Hepatic stellate cell (primary cell): ENCODE measurements around the gene ATP2B2.

Source experiments
- DNase-seq: peaks from one replicate; pipeline ENCODE4 v3.0.0; 2011; ENCODE audit warnings: low spot score

ATP2B2 gene

DNA sequence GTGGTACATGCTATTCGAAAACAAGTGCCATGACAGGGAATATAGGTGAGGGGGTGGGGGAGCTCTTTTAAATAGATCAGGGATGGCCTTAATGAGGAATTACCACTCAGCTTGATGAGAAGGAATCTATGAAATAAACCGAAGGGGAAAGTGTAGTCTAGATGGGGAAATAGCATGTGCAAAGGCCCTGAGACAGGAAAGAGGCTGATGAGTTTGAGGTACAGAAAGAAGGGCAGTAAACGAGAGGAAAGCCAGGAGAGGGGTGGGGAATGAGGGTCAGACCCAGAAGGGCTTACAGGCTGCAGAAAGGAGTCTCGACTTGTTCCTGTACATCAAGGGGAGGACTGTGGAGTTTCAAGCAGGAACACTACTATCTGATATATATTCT is 12.2 kb downstream of the ATP2B2 start:
- DNase-seq: no peak

DNA sequence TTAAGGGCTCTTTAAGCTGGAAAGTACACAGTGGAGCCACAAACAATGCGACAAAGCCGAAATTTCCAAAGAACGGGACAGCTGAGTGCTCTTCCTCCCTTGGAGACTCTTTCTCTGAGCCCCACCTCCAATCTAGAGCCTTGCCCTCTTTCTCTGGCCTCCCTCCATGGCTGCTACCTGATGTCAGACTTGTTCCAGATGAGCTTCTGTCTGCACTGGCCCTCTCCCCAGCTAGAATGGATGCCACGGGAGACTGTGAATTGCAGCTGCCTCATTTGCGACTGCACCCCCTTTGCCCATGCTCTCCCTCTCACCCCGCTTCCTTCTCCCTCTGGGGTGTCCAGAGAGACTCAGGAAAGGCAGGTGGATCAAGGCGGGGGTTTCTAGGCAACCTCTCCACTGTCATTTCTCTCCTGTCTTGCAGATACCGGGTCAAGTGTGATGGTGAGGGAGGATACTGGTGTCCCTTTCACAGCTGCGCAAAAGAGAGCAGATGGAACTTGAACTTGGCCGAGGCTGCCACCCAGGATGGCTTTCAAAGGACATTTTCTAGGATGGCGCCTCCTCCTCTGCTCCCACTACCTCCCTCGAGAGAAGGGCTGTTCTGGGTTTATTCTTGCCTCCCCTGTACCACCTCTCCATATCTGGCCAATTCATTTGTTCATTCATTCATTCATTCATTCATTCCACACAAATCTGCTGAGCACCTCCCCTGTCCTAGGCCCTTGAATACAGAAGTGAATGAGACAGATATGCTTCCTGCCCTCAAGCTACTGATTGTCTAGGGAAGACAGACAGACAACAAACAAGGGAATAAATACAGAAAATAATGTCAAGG is 12.8 kb downstream of the ATP2B2 start:
- DNase-seq: no peak

DNA sequence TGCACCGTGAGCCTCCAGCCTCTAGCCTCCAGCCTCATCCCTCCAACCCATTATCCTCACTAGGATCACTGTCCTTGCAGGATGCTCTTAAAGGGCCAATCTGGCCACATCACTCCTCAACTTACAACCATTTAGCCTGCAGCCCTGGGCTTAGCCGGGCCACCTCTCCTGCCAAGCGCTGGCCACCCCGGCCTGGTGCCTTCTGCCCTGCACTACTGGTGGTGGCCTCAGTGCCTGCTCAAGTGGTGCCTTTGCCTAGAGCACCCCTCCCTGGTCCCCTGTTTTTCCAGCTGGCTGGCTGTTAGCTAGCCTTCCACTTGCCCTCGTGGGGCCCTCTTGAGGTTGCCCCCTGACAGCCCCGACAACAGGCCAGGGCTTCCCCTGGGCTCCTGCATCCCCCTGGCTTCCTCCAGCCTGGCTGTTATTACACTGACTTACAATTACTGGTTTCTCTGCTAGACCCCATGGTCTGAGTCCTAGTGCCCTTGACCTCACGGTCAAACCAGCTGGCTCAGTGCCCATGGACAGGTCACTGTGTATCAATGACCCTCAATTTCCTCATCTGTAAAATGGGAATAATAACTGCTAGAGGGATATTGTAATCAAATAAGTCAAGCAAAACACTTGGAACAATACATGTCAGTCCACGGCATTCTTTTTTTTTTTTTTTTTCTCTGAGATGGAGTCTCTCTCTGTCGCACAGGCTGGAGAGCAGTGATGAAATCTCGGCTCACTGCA is 15.5 kb downstream of the ATP2B2 start:
- no peak for DNase-seq

DNA sequence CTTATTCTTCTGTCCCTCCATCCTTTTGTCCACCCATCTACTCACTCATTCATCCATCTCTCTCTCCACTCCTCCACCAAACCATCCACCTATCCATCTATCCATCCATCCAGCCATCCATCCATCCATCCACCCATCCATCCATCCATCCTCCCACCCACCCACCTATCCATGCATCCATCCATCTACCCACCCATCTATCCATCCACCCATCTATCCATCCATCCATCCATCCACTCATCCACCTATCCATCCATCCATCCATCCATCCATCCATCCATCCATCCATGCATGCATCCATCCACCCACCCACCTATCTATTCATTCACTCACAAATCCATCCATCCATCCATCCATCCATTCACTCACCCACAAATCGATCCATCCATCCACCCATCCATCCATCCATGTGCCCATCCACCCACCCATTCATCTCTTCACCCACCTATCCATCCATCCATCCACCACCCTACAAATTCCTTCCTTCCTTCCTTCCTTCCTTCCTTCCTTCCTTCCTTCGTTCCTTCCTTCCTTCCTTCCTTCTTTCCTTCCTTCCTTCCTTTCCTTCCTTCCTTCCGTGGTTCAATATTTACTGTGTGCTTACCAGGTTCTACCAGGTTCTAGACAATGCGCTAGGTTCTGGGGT is 17.3 kb downstream of the ATP2B2 start:
- DNase-seq: no peak

DNA sequence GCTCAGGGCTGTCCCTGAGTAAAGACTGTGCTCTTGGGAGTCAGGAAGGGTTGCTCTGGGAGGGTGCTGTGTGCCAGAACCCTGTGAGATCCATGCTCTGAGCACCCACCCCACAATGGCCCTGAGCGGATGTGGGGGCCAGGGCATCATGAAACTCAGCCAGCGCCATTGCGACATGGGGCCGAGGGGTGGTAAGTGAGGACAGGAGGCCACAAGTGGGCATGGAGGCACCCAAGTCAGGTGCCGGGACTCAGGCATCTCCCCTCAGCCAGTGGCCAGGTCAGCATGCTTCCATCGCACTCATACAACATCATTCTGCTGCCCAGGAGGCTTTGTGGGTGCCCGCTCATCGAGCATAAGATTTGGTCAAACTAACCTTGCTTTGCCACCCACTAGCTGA is 19.6 kb downstream of the ATP2B2 start:
- DNase-seq: no peak

DNA sequence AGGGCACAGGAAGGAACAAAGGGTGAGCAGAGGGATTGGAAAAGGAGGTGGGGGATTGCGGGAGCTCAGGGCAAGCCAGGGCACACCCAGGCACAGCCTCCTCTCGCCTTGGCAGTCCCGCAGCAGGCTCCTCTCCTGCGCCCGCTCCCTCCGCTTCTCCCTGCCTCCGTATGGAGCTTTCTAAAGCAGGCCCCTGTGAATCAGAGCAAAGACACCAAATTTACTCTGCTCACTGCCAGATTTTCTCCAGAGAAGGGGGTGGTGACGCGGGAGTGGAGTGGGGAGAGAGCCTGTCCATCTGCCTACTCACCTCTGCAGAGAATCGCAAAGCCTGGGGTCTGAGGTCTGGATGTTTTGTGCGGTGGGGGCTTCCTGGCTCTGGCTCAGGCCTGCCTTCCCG is 20.0 kb downstream of the ATP2B2 start:
- DNase-seq: no peak

DNA sequence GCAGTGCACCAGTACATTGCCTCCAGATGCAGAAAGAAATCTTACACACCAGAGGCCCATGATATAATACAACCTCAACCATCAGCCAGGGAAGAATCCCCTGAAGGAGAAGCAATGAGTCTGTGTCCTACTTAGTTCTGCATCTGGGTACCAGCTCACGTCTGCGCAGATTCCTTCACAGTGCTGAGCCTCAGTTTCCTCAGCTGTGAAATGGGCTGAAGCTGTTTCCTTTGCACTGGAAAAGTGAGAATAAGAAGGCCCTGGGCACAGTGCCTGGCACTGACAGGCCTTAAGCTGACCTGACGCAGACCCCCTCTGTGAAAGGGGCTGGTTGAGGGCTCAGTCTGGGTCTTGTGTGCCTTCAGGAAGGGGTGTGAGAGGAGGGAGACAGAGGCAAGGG is 20.7 kb downstream of the ATP2B2 start:
- no peak for DNase-seq

DNA sequence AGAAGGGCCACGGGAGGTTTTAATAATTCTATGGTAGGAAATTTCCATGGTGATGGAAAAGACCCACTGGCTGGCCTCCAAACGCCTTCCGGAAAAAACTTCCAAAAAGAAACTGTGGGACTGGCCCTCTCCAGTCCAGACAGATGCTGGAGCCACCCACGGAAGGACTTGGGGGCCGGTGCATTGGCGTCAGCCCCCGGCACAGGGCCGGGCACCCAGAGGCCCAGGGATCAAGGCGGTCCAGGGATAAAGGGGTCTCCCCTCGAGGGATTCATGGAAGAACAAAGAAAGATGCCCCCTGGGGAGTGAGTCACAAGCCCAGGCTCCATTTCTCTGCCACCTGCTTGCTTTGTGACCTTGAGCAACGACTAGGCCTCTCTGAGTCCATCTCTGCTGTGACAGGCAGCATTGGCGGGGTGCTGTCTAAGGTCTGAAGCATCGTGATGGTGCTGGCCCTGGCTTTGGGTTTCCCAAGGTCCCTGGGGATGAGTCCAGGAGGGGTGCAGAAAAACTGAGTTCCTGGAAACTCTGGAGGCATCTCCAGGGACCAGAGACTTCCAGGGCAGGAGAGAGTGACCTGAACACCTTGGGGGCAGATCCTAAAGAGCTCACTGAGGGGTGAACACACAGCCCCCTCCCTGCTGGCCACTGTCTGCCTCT is 21.6 kb downstream of the ATP2B2 start:
- DNase-seq: no peak

DNA sequence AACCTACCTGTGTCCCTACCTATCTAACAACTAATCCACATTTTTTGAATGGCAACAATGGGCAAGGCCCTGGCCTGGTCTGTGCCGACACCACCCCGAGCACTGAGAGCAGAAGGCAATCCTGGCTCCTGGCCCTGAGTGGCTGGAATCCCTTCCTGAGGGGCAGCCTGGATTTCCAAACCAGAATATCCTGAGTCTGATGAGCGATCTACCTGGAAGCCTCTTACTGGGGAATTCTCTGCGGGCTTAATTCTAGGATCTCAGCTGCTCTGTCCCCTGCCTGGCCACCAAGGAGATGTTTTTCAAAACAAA is 22.1 kb downstream of the ATP2B2 start:
- no peak for DNase-seq

DNA sequence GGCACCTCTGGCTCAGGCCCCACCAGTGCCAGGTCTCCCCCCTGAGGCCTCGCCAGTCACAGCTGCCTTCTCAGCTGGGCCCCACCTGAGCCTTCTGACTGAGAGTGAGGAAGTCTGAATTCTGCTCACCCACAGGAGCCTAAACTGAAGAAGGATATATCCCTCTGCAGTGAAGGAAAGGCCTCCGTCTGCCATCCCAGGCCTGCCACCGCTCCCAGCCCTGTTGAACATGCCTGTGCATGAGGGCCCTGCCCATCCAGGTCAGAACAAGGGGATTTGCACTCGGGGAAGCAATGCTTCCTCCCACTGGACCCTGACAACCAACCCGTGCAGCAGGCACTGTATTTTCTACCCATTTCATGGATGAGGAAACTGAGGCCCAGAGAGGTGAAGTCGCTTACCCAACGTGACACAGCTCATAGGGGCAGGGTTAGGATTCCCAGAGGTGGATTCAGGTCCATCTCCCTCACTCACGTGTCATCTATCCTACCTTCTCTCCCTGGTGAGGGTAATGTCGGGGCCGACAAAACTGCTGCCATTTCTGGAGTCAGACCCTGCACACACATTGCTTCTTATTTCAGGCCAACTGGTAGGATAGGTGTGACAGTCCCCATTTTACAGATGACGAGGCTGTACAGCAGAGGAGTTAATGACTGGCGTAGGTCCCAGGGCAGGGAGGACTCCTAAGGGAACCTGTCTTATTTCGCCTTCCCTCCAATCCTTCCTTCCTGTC is 22.6 kb downstream of the ATP2B2 start:
- DNase-seq: no peak

DNA sequence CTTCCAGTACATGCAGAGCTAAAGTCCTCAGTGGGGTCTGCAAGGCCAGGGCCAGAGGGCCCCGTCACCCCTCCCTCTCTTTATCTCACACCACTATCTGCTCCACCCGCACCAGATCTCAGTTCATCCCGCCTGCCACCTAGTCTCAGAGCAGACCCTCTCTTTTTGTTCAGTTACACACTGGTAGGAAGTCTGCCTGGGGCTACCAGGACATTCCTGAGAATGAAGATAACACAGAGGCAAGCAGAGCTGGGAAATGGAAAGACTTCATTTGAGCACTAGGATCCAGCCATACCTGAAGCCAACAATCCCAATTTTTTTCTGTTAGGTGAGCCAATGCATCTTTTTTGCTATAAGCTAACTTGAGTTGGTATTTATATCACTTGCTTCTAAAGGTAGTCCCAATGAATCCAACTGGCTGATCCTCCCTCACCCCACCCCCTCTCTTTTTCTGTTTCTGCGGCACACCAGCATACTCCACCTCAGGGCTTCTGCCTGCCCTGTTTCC is 24.5 kb downstream of the ATP2B2 start:
- DNase-seq: no peak

DNA sequence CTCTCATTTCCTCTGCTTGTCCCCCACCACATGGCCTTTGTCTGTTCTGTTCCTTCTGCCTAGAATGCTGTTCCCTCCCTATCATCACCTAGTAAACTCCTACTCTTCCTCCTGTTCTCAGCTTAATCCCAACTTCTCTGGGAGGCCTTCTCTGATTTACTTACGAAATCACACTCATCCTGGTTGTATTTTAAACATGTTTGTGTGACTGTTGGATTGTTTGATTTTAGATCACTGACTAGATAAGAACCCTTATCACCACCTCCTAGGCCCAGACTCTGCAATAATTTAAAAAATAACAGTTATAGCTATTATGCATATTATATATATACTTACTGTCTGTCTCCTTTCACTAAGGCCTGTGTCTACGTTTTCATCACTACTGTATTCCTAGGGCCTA is 26.1 kb downstream of the ATP2B2 start:
- no peak for DNase-seq

DNA sequence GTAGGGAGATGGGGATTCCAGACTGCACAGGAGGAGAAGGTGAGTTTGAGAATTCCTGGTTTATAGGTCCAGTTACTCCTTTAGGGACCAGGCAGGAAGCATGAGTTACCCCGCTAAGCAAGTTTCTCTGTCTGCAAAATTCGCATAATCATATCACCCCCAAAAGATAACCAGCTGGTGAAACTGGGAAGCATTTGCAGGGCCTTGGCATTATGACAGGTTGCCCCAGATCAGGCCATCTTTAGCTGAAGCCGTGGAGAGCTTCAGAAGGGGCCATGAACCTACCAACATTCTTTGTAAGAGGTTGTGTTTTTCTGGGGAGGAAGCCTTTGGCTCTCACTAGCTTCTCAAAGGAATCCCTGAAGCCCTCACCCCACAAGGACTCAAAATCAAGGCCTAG is 29.4 kb downstream of the ATP2B2 start:
- DNase-seq: no peak

DNA sequence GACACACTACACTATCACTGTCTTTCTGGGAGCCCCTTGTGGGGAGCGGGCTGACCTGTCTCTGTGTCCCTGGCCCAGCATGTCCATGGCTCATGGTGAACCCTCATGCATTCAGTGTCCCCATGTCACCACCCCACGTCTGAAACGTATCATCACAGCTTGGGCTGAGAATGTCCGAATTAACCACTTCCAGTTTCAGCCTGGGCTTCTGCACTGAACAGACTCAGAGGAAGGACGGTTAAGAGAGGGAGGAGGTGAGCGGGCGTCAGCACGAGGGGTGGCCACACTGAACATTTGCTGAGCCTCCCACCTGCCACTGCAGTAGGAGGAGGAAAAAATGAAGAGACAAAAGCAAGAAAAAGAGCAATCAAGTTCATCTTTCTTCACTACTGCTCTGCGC is 30.5 kb downstream of the ATP2B2 start:
- no peak for DNase-seq

DNA sequence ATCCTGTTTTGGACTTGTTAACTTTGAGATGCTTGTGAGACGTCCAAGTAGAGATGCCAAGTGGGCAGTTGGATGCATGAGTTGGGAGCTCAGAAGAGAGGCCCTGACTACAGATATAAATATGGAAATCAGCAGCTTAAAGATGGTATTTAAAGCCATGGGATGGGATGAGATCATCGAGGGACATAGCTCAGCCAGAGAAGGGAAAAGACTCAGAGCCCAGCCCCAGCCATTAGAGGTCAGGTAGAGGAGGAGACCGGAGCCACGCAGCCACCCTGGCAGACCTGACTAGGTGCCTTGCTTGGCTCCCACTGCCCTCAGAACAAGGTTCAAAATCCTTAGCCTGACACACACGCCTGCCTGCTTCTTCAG is 31.1 kb downstream of the ATP2B2 start:
- DNase-seq: no peak

DNA sequence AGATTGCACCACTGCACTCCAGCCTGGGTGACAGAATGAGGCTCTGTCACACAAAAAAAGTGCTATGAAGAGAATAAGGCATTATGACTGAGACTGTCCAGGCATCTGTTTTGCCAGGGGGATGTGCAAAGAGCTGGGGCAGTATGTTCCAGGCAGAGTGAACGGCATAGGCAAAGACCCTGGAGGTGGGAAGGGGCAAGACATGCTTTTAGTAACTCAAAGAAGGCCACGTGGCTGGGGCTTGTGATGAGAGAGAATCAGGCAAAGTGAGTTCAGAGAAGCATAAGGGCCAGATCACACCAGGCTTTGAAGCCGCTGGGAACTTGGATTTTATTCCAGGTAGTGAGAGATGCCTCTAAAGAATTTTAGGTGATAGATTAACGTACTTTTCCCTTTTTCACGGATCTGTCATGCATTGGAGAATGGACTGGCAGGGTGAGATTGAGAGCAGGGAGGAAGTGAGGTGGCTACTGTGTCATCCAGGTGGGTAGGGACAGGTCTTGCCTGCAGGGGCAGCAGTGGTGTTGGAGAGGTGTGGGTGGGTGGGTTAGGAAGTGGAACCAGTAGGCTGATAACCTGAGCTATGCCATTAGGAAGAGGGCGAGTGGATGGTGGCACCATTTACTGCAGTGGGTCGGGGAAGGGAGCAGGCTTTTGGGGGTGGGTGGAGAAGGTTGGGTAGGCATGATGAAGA is 31.7 kb downstream of the ATP2B2 start:
- no peak for DNase-seq

DNA sequence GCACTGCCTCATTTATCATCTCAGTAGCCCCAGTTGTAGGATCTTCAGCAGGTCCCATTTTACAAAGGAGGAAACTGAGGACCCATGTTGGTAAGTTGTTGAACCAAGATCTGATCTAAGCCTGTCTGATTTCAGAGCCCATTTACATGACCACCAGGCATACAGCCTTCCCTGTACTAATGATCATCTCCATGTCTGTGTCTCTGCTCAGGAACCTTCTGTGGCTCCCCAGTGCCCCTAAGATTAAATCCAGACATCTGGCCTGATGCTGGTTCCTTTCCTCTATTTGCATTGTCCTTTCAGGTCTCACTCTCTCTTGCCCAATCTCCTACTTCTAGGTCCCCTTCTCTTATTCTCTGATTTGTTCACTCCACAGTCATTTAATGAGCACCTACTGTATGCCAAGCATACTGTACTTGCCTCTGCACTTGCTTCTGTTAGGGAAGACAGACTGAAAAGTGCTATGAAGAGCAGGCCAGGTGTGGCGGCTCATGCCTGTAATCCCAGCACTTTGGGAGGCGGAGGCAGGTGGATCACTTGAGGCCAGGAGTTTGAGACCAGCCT is 32.4 kb downstream of the ATP2B2 start:
- no peak for DNase-seq

DNA sequence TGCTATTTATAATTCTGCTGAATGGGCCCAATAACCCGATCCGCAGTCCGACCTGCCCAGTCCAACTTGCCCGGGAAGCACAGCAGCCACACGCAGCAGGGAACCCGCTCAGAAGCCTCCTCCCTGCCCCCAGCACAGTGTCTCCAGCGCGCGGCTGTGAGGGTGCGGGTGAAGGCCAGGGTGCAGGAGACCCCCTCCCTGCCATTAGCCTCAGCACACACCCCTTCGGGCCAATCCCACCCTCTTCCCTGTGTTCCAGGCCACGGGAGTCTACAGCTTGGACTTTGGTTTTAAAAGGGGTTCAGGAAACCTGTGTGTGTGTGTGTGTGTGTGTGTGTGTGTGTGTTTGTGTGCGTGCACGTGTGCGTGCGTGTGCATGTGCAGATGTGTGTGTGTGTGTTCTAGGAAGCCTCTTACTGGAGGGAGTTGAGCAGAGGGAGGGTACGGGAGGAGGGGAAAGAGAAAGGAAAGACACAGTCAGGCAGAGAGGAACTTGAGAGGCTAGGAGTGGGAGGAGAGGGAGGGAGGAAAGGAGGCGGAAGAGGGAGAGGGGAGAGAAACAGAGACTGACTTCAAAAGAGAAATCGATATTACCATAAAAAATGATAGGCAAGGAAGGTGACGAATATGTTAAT is 34.2 kb downstream of the ATP2B2 start:
- DNase-seq: no peak

DNA sequence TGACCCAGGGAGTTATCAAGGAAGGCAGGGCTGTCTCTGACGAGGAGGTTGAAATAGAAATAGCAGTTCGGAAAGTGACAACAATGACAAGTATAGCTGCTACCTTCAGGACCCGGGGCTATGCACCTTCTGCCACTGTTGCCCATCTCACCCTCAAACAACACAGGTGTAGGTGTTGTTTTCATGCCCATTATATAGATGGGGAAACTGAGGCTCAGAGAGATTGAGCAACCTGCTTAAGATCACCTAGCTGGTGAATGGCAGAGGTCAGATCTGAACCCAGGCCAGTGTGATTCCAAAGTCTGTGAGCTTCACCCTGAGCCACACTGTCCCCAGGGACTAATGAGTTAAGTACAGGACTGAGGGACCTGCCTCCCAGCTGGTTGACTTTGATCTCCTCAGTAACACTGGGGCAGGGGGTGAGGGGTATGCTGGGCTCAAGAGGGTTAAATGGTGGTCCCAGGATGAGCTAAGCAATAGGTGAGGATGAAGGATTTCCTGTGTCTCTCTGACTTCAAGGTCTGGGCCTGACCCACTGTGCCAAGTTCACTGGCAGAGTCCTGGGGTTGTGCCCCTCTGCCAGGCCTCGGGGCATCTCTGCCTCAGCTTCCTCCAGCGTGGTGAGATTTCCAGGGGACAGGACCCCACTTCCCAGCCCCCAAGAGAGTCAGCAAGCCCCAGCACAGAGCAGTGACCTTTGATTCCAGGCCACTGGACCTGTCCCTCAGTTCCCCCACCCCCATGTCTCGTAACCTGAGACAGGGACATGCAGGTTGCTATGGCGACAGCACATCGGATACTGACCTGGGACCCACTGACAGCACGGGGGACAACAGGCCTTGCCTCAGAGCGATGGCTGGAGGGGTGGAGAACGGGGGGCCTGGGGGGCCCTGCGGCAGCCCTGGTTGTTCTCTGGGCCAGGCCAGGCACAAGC is 35.0 kb downstream of the ATP2B2 start:
- no peak for DNase-seq
